ENCODE data around the gene ADIPOR2. TPM values are rescaled to one million over a fixed set of nuclear protein-coding genes. Genes with fewer than 3 reads are reported as not detected.
A peak's percentile ranks its signal among the peaks of the same experiment; 100 is the strongest.

The ADIPOR2 gene
- total RNA-seq, 2 donors from 2014 or later = 19.7 to 23.3 TPM

DNA sequence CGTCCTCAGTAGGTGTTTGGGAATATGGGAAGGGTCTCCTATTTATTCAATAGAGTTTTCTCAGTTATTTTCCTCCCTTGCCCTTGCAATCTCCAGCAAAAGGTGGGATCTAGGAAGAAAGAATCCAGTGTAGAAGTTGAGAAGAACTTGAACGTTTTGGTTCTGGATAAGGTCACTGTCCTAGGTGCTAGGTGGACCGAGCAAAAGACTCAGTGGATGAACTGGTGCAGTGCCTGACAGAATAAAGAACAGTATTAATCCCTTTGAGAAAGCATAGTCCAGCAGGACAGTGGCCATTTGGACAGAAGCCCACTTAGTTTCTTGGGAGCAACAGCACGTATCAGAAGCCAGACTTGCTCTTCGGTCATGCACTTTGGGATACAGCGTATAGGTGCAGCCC lies 96.8 kb downstream of the ADIPOR2 start:
- H3K9me3 ChIP-seq = no peaks in the 10 kb centered on the region
- H3K4me1 ChIP-seq = peaks cover 0 to 9% of the 10 kb centered on the region in 2 donors
- H3K36me3 ChIP-seq = peaks cover 44% of the 10 kb centered on the region
- H3K27ac ChIP-seq = no peak overlapping the region
- no peaks in the 10 kb centered on the region for H3K27me3 ChIP-seq
- no peak overlapping the region for H3K4me3 ChIP-seq
- TF ChIP-seq, protein P1, sequence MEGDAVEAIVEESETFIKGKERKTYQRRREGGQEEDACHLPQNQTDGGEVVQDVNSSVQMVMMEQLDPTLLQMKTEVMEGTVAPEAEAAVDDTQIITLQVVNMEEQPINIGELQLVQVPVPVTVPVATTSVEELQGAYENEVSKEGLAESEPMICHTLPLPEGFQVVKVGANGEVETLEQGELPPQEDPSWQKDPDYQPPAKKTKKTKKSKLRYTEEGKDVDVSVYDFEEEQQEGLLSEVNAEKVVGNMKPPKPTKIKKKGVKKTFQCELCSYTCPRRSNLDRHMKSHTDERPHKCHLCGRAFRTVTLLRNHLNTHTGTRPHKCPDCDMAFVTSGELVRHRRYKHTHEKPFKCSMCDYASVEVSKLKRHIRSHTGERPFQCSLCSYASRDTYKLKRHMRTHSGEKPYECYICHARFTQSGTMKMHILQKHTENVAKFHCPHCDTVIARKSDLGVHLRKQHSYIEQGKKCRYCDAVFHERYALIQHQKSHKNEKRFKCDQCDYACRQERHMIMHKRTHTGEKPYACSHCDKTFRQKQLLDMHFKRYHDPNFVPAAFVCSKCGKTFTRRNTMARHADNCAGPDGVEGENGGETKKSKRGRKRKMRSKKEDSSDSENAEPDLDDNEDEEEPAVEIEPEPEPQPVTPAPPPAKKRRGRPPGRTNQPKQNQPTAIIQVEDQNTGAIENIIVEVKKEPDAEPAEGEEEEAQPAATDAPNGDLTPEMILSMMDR (IDR thresholded peaks at IDR 0.05) = no peak
- no peak for DNase-seq (ENCODE audit: low spot score)

- TF ChIP-seq, protein P1 (IDR thresholded peaks at IDR 0.05) = no peak
- Histone ChIP-seq H3K27ac (peak overlapping the region in 1 of 2 donors; percentile 13), H3K36me3 (peaks cover 24% of the 10 kb centered on the region), H3K27me3 (no peaks in the 10 kb centered on the region), H3K9me3 (no peaks in the 10 kb centered on the region), H3K4me3 (no peak overlapping the region), H3K4me1 (peaks cover 0 to 15% of the 10 kb centered on the region in 2 donors)
- no peak for DNase-seq (ENCODE audit: low spot score)
Observed at GRCh38 chr12:1790444-1790843, 99.6 kb downstream of the ADIPOR2 start.

- TF ChIP-seq, protein P1 (IDR thresholded peaks at IDR 0.05) = peak; percentile 49 to 84
- no peak overlapping the region for H3K27ac ChIP-seq
- DNase-seq (ENCODE audit: low spot score) = no peak
- H3K27me3 ChIP-seq = no peaks in the 10 kb centered on the region
- peaks cover 0 to 22% of the 10 kb centered on the region in 2 donors for H3K4me1 ChIP-seq
- no peak overlapping the region for H3K4me3 ChIP-seq
- peaks cover 16% of the 10 kb centered on the region for H3K36me3 ChIP-seq
- no peaks in the 10 kb centered on the region for H3K9me3 ChIP-seq
Observed at GRCh38 chr12:1791104-1791841, 100.4 kb downstream of the ADIPOR2 start.

DNA sequence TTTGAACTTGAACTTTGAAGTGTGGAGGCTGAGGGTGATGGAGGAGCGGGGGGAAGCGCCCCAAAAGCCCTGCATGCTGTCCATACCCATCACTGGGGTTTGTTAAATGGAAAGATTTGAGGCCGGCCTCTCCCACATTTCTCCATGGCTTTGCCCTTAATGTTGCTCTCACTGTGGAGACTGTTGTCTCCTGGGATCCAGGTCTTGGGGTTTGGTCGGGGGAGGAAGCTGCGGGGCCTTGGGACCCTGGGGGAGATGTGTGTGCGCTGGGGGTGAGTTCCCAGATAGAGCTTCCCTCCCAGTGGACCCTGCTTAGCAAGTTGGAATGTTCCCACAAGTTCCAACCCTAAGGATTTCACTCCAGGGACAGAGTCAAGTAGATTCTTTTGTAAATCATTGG lies 101.5 kb downstream of the ADIPOR2 start:
- peaks cover 8% of the 10 kb centered on the region for H3K36me3 ChIP-seq

GRCh38 chr12:1793426-1794210 lies 102.7 kb downstream of the ADIPOR2 start:
- DNase-seq (ENCODE audit: low spot score) = no peak
- no peak overlapping the region for H3K27ac ChIP-seq

More for the DNA sequence above, 101.5 kb downstream of the ADIPOR2 start:
- Histone ChIP-seq H3K27ac (no peak overlapping the region), H3K9me3 (no peaks in the 10 kb centered on the region), H3K4me3 (no peak overlapping the region), H3K27me3 (no peaks in the 10 kb centered on the region), H3K4me1 (peaks cover 0 to 33% of the 10 kb centered on the region in 2 donors)
- TF ChIP-seq, protein P1 (IDR thresholded peaks at IDR 0.05) = no peak
- DNase-seq (ENCODE audit: low spot score) = no peak

More at GRCh38 chr12:1793426-1794210, 102.7 kb downstream of the ADIPOR2 start:
- H3K27me3 ChIP-seq = no peaks in the 10 kb centered on the region
- H3K36me3 ChIP-seq = no peaks in the 10 kb centered on the region
- H3K9me3 ChIP-seq = no peaks in the 10 kb centered on the region
- no peak overlapping the region for H3K4me3 ChIP-seq
- TF ChIP-seq, protein P1 (IDR thresholded peaks at IDR 0.05) = no peak
- H3K4me1 ChIP-seq = peaks cover 0 to 37% of the 10 kb centered on the region in 2 donors
